ENCODE data around the gene SRXN1.

Gene SRXN1

GRCh38 chr20:675453-676314 lies 22.7 kb upstream of the SRXN1 start, which contains the start of gene SCRT2:
SCRT2 (minus strand) TSS chr20:675802; CDS start chr20:675601, 201 bp downstream.
- H3K4me1 ChIP-seq (ENCODE audit: control insufficient read depth, insufficient read depth, low read length, poor library complexity, severe bottlenecking), result peaks cover 18% of the 10 kb centered on the region
- H3K4me3 ChIP-seq (ENCODE audit: extremely low read depth, insufficient read depth, low read length, poor library complexity, severe bottlenecking), result no peak within 1 kb of the TSS
- WGBS, 2 experiments (ENCODE audit: insufficient coverage in 2 of 2), result 0% methylated on average over 48 to 54 of the region's 69 CpGs
- no peaks in the 10 kb centered on the region for H3K36me3 ChIP-seq (ENCODE audit: control insufficient read depth, insufficient read depth, low read length)
- no peaks in the 10 kb centered on the region for H3K9me3 ChIP-seq (ENCODE audit: control insufficient read depth, low read length)
- peak within 1 kb of the TSS; percentile 18 for H3K27ac ChIP-seq (ENCODE audit: low read depth, low read length, severe bottlenecking)

DNA sequence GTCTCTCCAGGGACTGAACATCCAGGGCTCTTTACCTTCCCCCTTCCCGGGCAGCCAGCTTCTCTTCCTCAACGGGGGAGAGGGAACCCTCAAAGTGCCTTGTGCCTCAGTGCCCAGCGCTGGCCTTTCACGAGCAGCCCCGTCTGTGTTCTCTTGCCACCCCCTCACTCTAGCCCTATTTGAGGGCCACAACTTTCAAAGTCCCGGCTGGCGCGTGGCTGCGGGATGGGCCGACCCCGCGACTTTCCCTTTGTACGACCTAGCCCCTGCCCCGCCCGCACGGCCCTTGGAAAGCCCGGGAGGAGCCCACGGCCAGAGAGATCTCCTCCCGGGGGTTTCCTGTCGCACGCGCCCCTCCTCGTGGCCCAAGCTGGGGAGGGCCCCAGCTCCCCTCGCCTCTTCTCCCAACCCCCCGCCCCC lies 22.0 kb upstream of the SRXN1 start:
- H3K4me3 ChIP-seq (ENCODE audit: extremely low read depth, insufficient read depth, low read length, poor library complexity, severe bottlenecking), result no peak overlapping the region
- H3K36me3 ChIP-seq (ENCODE audit: control insufficient read depth, insufficient read depth, low read length), result no peaks in the 10 kb centered on the region
- H3K9me3 ChIP-seq (ENCODE audit: control insufficient read depth, low read length), result no peaks in the 10 kb centered on the region
- peaks cover 18% of the 10 kb centered on the region for H3K4me1 ChIP-seq (ENCODE audit: control insufficient read depth, insufficient read depth, low read length, poor library complexity, severe bottlenecking)
- no peak overlapping the region for H3K27ac ChIP-seq (ENCODE audit: low read depth, low read length, severe bottlenecking)
- 11 to 13% methylated on average over 20 to 24 of the region's 25 CpGs for WGBS, 2 experiments (ENCODE audit: insufficient coverage in 2 of 2)

DNA sequence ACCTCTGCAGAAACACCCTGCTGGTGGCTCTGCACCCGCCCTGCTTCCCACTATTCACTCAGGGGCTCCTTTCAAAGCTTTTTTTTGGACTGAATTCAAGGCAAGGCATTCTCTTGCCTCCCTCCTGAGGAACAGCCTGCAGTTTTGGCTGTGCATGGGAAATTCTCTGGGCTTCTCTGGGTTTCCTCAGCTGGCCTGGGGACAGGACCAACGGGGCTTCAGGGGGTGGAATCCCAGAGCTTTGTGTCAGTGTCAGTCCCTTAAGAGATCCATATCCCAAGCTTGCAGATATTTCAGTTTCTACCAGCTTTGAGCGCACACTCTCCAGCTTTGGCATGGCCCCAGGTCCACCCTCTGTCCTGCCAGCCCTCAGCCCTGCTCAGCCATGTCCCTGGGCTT lies 20.6 kb upstream of the SRXN1 start:
- Histone ChIP-seq H3K36me3 (ENCODE audit: control insufficient read depth, insufficient read depth, low read length) (no peaks in the 10 kb centered on the region), H3K9me3 (ENCODE audit: control insufficient read depth, low read length) (no peaks in the 10 kb centered on the region), H3K4me1 (ENCODE audit: control insufficient read depth, insufficient read depth, low read length, poor library complexity, severe bottlenecking) (peaks cover 18% of the 10 kb centered on the region), H3K27ac (ENCODE audit: low read depth, low read length, severe bottlenecking) (no peak overlapping the region), H3K4me3 (ENCODE audit: extremely low read depth, insufficient read depth, low read length, poor library complexity, severe bottlenecking) (no peak overlapping the region)
- WGBS, 2 experiments (ENCODE audit: insufficient coverage in 2 of 2), result 75 to 83% methylated on average over 2 to 3 of the region's 3 CpGs

DNA sequence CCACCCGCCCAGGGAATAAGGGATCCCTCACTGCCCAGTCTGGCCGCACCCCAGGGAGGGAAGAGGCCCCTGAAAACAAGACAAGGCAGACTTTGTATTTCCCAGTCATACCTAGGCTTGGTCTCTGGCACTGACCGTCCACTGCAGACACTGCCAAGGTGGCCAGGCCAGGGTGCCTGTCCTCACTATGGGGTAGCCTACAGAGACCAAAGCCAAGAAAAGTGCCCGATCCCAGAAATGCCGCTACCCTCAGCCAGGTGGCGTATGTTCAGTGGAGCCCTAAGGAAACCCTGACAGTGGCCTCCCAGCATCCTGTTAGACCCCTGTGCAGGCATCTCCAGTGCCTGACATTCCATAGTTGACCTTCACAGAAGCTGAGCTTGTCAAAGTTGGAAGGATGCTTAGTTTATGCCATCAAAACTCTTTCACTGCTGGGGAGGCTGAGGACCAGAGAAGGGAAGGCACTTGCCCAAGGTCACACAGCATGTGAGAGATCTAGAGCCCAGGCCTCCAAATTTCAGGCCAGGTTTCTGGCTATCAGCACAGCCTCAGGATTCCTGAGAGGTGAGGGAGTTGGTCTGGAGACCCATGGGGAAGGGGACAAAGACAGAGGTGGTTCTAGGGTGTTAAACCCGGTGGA lies 20.1 kb upstream of the SRXN1 start:
- no peaks in the 10 kb centered on the region for H3K9me3 ChIP-seq (ENCODE audit: control insufficient read depth, low read length)
- H3K27ac ChIP-seq (ENCODE audit: low read depth, low read length, severe bottlenecking), result no peak overlapping the region
- peaks cover 18% of the 10 kb centered on the region for H3K4me1 ChIP-seq (ENCODE audit: control insufficient read depth, insufficient read depth, low read length, poor library complexity, severe bottlenecking)
- no peaks in the 10 kb centered on the region for H3K36me3 ChIP-seq (ENCODE audit: control insufficient read depth, insufficient read depth, low read length)
- 65 to 71% methylated on average over 6 to 7 of the region's 7 CpGs for WGBS, 2 experiments (ENCODE audit: insufficient coverage in 2 of 2)
- H3K4me3 ChIP-seq (ENCODE audit: extremely low read depth, insufficient read depth, low read length, poor library complexity, severe bottlenecking), result no peak overlapping the region

DNA sequence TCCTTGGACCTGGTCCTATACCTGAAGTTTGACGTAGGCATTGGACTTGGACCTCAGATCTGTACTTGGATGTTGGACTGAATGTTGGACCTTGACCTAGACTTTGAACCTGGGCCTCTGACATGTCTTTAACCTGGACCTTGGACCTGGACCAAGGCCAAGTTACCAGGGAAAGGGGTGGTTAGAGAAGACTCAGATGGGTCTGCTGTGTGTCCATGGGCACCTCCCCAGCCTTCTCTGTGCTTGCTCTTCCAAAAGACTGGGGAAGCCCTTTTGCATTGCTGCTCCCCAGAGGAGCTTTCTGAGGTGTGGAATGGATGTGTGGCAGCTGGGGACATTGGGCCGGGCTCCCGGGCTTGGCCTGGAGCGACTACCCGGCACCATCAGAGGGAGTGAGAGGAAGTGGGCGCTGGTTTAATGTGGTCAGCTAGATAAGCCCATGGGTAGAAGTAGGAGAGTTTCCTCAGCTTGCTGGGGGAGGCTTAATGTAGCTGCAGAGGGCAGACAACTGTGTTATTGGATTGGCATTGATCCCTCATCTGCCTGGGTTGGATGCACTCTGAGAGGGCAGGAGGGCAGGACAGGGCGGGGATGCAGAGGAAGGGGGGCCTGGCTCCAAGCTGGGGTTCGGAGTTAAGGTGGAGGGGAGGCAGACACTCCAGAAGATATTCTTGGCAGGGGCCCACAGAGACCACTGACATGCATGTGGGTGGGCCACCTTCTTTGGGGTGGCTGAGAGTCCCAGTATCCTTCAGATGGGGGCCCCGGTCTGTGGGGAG lies 18.4 kb upstream of the SRXN1 start:
- Histone ChIP-seq H3K9me3 (ENCODE audit: control insufficient read depth, low read length) (no peaks in the 10 kb centered on the region), H3K4me3 (ENCODE audit: extremely low read depth, insufficient read depth, low read length, poor library complexity, severe bottlenecking) (no peak overlapping the region), H3K36me3 (ENCODE audit: control insufficient read depth, insufficient read depth, low read length) (no peaks in the 10 kb centered on the region), H3K4me1 (ENCODE audit: control insufficient read depth, insufficient read depth, low read length, poor library complexity, severe bottlenecking) (peaks cover 22% of the 10 kb centered on the region), H3K27ac (ENCODE audit: low read depth, low read length, severe bottlenecking) (no peak overlapping the region)
- 88 to 94% methylated on average over 8 to 9 of the region's 9 CpGs for WGBS, 2 experiments (ENCODE audit: insufficient coverage in 2 of 2)

DNA sequence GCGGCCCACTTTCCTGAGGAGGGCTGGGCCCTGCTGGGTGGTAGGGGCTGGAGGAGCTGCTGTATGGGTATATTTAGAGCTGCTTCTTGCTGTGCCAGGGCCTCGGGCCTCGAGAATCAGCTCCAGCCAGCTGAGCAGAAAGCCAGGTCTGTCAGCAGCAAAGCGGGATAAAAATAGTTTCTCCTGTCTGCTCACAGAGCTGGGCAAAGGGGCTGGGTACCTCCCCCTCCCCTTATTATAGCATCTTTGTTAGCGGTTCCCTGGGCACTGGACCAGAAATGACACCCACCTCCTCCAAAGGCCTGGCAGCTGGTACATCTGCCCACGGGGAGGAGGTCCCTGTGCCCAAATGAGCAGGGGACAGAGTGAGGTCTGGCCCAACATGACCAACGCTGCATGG lies 16.6 kb upstream of the SRXN1 start:
- H3K9me3 ChIP-seq (ENCODE audit: control insufficient read depth, low read length), result no peaks in the 10 kb centered on the region
- H3K27ac ChIP-seq (ENCODE audit: low read depth, low read length, severe bottlenecking), result no peak overlapping the region
- no peaks in the 10 kb centered on the region for H3K36me3 ChIP-seq (ENCODE audit: control insufficient read depth, insufficient read depth, low read length)
- 90 to 92% methylated on average over 5 of the region's 7 CpGs for WGBS, 2 experiments (ENCODE audit: insufficient coverage in 2 of 2)
- no peak overlapping the region for H3K4me3 ChIP-seq (ENCODE audit: extremely low read depth, insufficient read depth, low read length, poor library complexity, severe bottlenecking)
- peaks cover 25% of the 10 kb centered on the region for H3K4me1 ChIP-seq (ENCODE audit: control insufficient read depth, insufficient read depth, low read length, poor library complexity, severe bottlenecking)

GRCh38 chr20:668638-669037 lies 15.6 kb upstream of the SRXN1 start:
- no peak overlapping the region for H3K4me3 ChIP-seq (ENCODE audit: extremely low read depth, insufficient read depth, low read length, poor library complexity, severe bottlenecking)
- H3K4me1 ChIP-seq (ENCODE audit: control insufficient read depth, insufficient read depth, low read length, poor library complexity, severe bottlenecking), result peaks cover 25% of the 10 kb centered on the region
- 51 to 92% methylated on average over 1 to 2 of the region's 3 CpGs for WGBS, 2 experiments (ENCODE audit: insufficient coverage in 2 of 2)
- no peak overlapping the region for H3K27ac ChIP-seq (ENCODE audit: low read depth, low read length, severe bottlenecking)
- no peaks in the 10 kb centered on the region for H3K36me3 ChIP-seq (ENCODE audit: control insufficient read depth, insufficient read depth, low read length)
- no peaks in the 10 kb centered on the region for H3K9me3 ChIP-seq (ENCODE audit: control insufficient read depth, low read length)

GRCh38 chr20:668050-668449 lies 15.1 kb upstream of the SRXN1 start:
- Histone ChIP-seq H3K9me3 (ENCODE audit: control insufficient read depth, low read length) (no peaks in the 10 kb centered on the region), H3K4me1 (ENCODE audit: control insufficient read depth, insufficient read depth, low read length, poor library complexity, severe bottlenecking) (peaks cover 24% of the 10 kb centered on the region), H3K36me3 (ENCODE audit: control insufficient read depth, insufficient read depth, low read length) (no peaks in the 10 kb centered on the region), H3K27ac (ENCODE audit: low read depth, low read length, severe bottlenecking) (no peak overlapping the region), H3K4me3 (ENCODE audit: extremely low read depth, insufficient read depth, low read length, poor library complexity, severe bottlenecking) (no peak overlapping the region)

DNA sequence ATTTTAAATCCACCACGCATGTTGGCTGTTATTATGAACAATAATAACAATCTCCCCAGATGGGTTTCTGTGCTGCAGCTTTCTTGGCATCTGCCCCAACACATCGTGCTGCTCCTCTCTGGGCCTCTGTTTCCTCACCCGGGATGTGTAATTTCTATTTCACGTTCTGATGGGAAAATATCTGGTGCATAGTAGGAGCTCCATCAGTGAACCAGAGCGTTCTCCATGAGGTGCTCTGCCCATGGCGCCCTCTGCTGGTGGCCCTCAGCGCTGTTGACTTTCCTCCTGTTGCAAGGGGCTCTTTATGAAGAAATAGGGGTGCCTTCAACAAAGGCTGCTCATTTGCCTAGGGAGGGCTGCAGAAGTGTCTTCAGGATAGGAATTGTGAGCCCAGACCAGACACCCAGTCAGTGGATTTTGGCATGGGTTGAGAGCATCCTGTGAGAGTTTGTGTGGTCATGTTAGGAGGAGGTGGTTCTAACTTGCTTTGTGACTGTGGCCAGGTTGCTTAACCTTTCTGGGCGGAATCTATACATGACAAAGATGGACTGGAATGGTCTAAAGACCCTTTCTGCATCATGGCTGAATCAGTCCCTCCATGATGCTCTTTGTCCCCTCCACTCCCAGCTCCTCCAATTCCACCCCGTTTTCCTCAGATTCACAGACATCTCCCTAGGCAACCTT lies 14.5 kb upstream of the SRXN1 start:
- Histone ChIP-seq H3K9me3 (ENCODE audit: control insufficient read depth, low read length) (no peaks in the 10 kb centered on the region), H3K4me3 (ENCODE audit: extremely low read depth, insufficient read depth, low read length, poor library complexity, severe bottlenecking) (no peak overlapping the region), H3K36me3 (ENCODE audit: control insufficient read depth, insufficient read depth, low read length) (no peaks in the 10 kb centered on the region), H3K27ac (ENCODE audit: low read depth, low read length, severe bottlenecking) (no peak overlapping the region), H3K4me1 (ENCODE audit: control insufficient read depth, insufficient read depth, low read length, poor library complexity, severe bottlenecking) (peaks cover 19% of the 10 kb centered on the region)
- 26 to 29% methylated on average over 7 of the region's 9 CpGs for WGBS, 2 experiments (ENCODE audit: insufficient coverage in 2 of 2)

DNA sequence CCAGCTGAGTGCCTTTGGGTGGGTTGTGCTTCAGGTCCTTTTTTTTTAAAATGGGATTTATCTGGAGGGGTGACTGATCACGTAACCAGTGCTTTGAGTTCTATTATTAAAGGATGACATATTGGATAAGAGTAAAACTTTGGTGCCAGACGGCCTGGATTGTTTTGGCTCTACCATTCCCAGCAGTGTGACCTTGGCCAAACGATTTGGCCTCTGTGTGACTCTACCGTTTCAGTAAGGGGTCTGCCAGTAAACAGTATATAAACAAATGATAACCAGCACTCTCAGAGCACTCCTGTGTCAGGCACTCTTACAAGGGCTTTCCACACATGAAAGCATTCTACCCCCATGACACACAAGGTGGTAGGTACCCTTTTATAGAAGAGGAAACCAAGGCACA lies 13.9 kb upstream of the SRXN1 start:
- Histone ChIP-seq H3K4me3 (ENCODE audit: extremely low read depth, insufficient read depth, low read length, poor library complexity, severe bottlenecking) (no peak overlapping the region), H3K36me3 (ENCODE audit: control insufficient read depth, insufficient read depth, low read length) (no peaks in the 10 kb centered on the region), H3K9me3 (ENCODE audit: control insufficient read depth, low read length) (no peaks in the 10 kb centered on the region), H3K4me1 (ENCODE audit: control insufficient read depth, insufficient read depth, low read length, poor library complexity, severe bottlenecking) (peaks cover 25% of the 10 kb centered on the region), H3K27ac (ENCODE audit: low read depth, low read length, severe bottlenecking) (no peak overlapping the region)
- WGBS, 2 experiments (ENCODE audit: insufficient coverage in 2 of 2), result 78 to 86% methylated on average over 3 of the region's 4 CpGs
